GM19238 (cell line): ENCODE measurements around the gene GABPA.
A peak's percentile ranks its signal among the peaks of the same experiment; 100 is the strongest.
"Not testable (repeated sequence)": the region's sequence is repeated elsewhere in the genome, so short reads cannot be mapped to it uniquely, and the experiment has no call there.

Source experiments
- DNase-seq: peaks from one replicate; pipeline ENCODE4 v3.0.0; 2011; ENCODE audit warnings: low spot score; ENCODE audit not compliant: insufficient read length

Gene GABPA

DNA sequence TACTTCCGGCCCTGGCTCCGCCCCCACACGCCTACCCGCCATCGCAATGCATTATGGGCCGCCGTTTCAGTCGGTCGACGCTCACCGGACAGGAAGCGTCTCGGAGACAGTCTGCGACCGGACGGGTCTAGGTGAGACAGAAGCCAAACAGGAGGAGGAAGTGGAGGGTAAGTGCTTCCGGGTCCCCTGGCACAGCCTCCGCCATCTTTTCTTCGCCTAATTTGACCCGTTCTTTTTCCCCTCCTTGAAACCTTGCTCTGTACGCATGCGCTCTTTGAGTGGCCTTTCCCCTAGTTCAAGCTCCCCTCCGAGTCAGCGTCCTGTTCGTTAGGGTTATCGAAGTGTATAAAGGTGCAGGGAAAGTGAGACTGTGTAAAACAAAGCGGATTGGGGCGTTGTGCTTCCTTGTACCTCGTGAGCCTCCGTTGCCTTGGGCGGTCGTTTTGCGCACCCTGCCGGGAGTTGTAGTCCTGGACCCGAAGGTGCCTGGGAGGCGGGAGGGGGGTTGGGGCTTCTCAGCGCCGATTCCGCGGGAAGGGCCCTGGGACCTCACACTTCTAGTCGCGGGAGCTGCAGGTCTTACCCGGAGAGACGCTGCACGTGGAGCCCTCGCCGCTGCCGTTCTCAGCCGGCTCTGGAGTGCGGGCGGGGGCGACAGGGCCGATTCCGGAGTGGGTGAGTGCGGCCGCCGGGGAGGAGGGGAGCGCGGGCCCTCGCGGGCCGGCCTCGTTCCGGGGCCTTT, at the start of gene GABPA, which contains the start of gene ATP5PF:
Gene GABPA, plus strand, starts transcription at position 69 of the 742 bp plus-strand sequence. CDS start 6,627 bp downstream, outside the sequence.
Gene ATP5PF, minus strand, starts transcription at position 1 of the 742 bp plus-strand sequence. CDS start 5,110 bp downstream, outside the sequence.
- peak; percentile 66 for DNase-seq

DNA sequence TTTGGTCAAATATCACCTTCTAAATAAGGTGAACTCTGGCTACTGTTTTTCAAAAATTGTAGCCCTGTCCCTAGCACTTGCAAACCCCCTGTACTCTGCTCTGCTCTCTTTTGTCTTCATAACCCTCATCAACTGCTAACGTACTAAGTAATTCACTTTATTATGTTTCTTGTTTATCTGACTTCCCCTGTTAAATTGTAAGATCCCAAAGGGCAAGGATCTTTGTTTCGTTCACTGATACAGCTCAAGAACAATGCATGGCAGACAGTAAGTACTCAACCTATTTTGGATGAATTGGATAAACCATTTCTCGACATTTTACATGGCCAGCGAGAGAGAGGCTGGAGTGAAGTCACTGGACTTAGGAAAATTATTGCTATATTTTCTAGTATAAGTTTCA, 47.0 kb upstream of the GABPA start:
- DNase-seq = no peak

DNA sequence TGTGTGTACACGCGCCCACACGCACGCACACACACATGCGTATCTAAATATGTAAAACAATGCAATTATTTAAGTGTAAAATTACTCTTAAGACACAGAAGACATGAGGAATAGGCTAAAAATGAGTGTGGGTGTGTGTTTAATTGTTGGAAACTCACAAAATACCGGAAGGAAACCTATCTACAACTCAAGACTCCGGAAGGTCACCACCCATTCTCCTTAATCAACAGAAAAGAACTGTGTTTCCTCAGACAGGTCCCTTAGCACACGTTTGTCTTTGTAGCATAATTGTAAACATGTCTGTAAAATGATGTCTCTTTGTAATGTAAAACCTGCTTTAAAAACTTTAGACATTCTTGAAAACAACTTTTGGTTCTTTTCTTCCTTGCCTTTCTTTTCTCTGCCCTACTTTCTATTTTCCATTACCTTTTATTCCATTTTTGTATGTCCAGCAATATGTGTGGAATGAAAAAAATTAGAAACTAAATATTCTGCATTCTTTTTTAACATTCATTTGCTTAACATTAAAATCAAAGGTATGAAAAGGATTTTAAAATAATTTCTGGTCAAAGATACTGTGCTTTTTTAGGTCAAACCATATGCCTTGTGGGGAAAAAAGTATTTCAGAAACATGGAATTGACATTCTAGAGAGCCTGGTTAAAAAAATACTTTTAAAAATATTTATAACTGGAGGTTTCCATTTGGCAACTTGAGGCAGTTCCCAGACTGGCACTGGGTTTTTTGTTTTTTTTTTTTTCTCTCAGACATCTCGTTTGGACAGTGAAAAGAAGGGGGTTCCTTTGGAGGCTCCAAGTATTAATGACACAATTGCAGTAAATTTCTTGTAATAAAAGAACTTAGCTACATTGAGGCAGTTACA, 46.3 kb upstream of the GABPA start:
- DNase-seq = no peak

DNA sequence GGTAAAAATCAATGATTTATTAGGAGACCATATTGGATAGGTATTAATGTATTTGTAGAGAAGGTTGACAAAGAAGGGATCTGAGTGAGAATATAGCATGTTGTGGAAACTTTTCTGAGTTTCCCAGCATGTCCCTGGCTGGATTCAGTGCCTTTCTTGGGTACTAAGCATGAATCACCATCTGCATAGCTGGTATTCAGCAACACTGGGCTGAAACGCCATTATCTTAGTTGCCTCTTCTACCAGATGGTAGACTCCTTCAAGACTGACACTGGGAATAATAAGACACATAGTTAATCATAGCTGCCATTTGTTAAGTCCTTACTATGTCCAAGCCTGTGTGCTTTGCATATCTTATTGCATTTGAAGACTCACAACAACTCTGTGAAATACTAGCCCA, 45.5 kb upstream of the GABPA start:
- DNase-seq = no peak

DNA sequence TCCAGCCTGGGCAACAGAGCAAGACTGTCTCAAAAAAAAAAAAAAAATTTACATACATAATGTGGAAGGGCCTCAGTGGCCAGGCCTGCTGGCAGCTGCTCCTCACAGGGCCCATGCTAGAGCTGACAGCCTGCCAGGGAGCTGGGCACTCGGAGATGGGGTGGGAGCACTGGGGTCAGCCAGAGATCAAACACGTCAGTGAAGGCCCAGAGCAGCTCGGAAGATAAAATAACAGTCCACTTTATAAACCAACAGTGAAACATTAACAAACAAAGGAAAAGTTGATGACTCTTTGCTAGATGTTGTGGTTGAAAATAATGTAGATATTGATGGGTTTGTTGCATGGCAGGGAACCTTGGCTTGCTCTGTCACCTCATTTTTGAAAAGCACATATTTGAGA, 42.8 kb upstream of the GABPA start:
- no peak for DNase-seq

DNA sequence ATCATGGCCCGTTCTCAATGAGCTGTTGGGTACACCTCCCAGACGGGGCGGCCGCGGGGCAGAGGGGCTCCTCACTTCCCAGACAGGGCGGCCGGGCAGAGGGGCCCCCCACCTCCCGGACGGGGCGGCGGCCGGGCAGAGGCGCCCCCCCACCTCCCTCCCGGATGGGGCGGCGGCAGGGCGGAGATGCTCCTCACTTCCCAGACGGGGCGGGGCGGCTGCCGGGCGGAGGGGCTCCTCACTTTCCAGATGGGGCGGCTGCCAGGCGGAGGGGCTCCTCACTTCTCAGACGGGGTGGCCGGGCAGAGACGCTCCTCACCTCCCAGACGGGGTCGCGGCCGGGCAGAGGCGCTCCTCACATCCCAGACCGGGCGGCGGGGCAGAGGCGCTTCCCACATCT, 39.3 kb upstream of the GABPA start:
- not testable (repeated sequence) for DNase-seq

DNA sequence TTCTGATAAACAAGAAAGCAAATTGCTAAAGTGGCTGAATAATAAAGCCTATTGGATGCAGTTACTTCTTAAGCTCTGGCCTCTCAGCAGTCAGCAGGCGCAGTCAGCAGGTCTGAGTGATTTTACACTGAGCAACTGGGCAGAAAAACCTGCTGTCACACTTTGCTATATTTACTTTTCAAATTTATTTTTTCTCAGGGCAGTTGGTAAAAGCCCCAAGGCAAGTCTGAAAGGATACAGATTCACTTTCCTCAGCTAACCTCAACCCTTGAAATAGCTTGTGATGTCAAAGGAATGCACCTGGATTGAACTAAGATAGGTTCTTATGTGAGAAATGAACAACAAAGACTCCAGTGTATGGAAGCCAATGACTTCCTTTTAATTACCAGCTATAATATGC, 34.0 kb upstream of the GABPA start:
- DNase-seq = no peak

DNA sequence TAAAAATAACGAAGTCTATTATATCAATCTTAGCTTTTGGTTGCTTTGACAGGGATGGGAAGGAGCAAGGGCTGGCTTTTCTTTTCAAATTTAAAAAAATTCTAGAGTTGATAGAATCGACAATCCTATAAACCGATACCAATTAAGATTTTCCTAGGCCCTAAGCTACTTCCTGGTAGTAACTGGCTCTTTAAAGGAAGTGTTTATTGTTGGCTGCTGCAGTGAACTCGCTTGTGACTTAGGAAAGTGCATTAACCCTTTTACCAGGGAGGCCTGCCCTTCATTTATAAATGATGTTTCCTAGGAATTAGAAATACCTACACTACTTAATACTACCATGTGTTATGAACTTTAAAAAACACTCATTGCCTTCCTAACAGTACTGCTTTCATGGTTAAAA, 33.2 kb upstream of the GABPA start:
- DNase-seq = no peak

DNA sequence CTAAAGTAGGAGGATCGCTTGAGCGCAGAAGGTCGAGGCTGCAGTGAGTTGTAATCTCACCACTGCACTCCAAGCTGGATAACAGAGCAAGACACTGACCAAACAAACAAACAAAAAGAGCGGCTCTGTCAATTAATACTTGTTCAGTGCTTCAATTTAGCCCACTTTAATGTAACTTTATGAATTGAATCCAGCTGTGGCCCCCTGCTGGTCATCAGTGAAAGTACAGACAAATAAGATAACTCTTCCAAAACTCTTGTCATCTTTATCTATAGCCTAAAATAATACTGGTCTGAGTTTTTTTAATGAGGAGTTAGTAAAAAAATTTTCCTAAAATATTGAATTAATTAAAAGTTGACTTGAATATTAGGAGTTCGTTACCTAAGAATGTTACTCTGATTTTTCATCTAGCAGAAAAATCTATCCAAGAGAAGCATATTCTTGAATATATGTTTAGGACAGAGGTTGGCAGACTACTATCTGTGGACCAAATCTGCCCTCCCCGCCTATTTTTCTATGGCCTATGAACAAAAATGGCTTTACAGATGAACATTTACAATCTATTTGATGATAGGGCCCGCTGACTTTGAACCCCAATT, 26.2 kb upstream of the GABPA start:
- no peak for DNase-seq

DNA sequence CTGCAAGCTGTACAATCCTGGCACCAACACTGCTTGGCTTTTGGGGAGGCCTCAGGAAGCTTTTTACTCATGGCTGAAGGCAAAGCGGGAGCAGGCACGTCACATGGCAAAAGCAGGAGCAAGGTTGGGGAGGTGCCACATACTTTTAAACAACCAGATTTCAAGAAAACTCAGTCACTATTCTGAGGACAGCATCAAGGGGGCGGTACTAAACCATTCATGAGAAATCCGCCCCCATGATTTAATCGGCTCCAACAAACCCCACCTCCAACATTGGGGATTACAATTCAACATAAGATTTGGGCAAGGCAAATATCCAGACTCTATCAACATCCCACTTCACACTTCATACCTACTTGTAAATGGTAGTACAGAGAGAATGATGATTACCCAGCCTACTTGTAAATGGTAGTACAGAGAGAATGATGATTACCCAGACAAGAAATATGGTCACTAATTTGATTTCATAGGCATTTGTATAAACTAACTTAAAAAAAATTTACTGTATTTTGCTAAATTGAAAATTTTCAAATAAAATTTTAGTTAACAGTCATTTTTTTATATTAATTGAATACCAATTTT, 25.0 kb upstream of the GABPA start:
- DNase-seq = no peak

DNA sequence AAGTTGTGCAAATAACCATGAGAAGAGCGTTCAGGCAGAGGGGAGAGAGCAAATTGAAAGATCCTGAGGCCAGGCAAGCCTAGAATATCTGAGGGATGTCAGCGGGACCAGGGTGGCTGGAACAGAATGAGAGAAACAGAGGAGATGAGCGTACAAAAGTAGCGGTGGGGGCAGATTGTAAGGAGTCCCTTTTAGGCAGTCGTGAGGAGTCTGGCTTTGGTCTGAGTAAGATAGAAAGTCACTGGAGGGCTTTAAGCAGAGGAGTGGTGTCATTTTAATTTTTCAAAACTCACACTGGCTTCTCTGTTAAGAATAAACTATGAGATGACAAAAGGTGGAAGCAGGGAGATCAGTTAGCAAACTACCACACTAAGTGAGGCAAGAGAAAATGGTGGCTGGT, 24.2 kb upstream of the GABPA start:
- DNase-seq = no peak

DNA sequence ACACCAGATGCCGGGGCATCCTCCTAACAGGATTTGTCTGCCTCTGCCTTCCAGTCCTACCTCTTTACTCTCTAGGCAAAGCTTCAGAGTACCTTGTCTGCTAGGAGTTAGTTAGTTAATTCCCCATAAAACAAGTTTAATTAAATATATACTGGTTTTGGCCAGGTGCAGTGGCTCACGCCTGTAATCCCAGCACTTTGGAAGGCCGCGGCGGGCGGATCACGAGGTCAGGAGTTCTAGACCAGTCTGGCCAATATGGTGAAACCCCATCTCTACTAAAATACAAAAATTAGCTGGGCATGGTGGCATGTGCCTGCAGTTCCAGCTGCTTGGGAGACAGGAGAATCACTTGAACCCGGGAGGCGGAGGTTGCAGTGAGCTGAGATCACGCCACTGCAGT, 20.7 kb upstream of the GABPA start:
- DNase-seq = not testable (repeated sequence)

DNA sequence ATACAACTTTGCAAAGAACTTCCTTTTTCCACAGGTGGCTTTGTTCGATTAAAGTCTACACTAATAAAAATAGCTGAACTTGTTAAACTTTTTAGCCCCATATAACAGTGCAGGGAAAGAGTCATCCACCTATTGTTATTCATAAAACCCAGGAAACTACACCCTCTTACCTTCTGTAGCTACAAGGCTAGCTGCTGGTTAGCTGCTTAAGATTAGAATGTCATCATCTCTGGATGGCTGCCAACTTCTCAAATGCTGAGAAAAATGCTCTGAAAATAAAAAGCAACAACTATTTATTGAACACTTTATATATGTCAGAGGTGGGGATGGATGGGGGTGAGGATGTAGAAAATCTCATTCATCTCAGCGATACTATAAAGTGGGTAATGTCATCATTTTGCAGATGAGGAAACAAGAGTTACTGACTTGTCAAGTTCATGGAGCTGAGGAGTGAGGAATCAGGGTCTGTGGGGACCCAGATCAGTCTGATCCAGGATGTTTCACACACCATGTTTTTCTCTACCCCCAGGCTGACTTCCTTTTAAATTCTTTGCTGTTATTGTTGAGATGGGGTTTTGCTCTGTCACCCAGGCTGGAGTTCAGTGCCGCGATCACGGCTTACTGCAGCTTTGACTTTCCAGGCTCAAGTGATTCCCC, 17.2 kb upstream of the GABPA start:
- no peak for DNase-seq

DNA sequence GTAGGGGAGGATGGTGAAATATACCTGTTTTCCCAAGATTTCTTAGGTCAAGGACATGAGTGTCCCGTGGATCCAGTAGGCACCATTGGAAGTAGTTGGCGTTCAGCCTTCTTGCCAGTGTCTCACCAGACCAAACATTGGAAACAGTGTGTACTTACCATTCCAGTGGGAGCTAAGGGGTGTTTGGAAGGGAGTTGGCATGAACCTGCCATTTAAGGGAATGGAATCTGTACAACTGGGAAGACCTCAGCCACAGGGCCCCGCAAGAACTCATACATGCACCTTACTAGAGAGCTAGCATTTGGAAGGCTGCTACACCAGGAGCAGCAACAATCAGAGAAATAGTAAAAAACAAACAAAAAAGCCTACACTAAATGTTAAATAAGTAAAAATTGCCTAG, 12.8 kb upstream of the GABPA start:
- no peak for DNase-seq

DNA sequence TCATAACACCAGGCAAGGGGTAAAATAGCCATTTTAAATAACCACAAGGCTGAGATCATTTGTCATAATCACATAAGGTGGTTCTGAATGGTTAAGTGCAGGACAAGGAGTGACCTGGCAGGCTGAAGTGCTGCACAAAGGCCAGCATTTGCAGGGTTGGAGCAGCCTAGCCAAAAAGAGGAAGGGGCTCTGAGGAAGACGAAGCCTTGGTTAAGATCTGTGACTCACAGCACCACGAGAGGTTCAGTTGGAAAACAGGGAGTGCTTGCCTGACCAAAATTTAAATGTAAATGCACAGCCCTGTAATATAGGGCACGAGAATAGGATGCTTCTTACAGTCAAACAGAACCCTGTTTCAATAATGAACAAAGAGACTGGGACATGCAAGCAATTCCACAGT, 12.1 kb upstream of the GABPA start:
- no peak for DNase-seq

DNA sequence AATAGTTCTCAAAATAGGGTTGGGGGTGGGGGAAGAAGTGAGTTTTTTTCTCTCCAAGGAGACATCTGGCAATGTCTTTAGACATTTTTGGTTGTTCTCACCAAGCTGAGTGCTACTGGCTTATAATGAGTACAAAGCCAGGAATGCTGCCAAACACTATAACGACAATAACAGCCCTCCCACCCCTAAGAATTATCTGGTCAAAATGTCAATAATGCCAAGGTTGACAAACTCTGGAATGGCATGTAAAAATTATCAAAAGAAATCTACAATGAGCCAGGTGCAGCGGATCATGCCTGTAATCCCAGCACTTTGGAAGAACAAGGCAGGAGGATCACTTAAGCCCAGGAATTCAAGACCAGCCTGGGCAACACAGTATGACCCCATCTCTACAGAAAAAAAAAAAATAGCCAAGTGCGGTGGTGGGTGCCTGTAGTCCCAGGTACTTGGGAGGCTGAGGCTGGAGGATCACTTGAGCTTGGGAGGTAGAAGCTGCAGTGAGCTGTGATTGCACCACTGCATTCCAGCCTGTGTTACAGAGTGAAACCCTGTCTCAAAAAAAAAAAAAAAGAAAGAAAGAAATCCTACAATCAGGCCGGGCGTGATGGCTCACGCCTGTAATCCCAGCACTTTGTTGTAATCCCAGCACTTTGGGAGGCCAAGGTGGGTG, 2.5 kb upstream of the GABPA start:
- no peak for DNase-seq

DNA sequence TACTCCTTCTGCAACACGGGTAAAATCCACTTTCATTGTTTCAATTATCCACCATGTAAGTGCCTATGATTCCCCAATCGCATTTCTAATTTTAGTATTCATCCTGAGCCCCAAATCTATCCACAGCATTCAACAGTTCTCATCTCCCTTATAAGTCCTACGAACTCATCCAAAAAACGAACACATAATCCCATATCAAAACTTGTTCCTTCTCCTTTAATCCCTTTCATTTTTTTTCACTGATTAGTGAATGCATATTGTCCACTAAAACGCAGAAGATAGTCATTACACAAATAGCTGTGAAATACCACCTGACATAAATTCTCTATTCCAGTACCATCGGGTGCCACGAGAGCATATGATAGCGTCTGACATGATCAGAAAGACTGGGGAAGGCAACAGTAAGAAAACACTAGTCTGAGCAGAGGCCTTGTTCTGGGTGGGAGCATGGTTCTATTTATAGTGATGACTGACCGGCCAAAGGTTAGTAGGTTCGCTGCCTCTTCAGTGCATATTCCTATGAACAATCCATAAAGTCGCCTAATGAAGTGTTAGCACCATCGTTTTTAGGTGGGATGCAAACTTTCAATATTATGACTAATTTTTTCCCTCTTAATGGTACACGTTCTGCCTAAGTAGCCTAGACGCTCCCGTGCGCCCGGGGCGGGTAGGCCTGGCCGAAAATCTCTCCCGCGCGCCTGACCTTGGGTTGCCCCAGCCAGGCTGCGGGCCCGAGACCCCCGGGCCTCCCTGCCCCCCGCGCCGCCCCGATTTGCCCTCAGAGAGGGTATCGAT, 716 bp upstream of the GABPA start:
- DNase-seq = no peak

DNA sequence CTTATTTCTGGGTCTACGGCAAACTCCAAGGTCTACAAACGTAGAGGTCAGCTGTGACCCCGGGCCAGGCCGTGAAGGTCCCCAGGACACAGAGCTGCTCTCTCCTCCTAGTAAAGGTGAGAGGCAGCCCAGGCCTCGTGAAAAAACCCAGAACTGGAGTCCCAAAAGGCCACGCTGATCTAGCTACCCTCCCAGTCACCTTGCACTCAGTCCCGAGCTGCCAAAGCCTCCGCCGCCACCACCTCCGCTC, 193 bp upstream of the GABPA start:
- DNase-seq = no peak

DNA sequence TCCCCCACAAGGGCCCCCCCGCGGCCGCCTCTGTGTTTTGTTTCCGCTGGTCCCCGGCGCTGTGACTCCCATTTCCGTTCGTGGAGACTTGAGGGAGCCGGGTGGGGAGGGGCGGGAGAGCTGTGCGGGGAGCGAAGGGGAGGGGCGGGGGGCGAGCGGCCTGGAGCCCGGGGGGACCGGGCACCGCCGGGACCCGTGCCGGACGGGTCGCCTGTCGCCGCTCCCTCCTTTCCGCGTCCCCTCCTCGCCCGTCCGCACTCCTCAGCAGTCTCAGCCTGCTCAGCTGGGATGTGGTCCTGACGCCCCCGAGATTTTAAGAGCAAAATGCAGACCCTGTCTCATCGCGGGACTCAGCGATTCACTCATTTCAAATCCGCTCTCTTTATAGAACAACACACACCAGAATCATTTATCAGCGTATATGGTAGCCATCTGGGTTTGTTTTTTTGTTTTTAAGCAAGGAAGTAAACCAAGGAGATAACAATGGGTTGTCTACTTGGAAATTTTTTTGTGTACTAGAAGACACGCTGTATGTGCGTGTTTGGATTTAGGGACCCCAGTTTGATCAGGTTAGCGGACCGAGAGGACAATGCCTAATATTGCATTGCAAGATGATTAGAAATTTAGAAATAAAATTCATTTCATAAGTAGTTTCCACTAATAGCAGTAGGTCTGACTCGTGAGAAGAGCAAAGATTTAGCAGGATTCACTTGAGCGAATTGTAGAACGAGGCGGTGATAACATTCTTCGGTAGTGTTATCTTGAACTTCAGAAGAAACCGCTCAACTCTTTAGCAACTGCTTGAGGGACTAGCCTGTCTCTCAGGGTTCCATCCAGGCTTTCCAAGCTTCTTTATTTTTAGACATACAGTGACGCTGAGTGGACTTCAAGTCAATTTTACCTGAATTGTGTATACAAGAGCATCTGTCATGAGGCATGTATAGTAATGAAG, 1.1 kb downstream of the GABPA start:
- peak; percentile 33 for DNase-seq
